Tibial artery (tissue), 4 donors: ENCODE data around the gene TARP.
A peak's percentile ranks its signal among the peaks of the same experiment; 100 is the strongest.

ENCODE experiments used
- DNase-seq, 2 donors: peaks; one replicate each; pipeline ENCODE4 v3.0.0-alpha.2; 2019
- H3K27ac ChIP-seq, 2 donors: fragments of 200-600 bp; sonication (generic) in 1 of 2; 1 replicate in 1 of 2; 2 replicates in 1 of 2; pipeline ENCODE4 v1.5.1; 2018 to 2019; ENCODE audit warnings: mild to moderate bottlenecking in 1 of 2
- H3K27me3 ChIP-seq, 2 donors: fragments of 200-600 bp; sonication (generic) in 1 of 2; one replicate each; pipeline versions ENCODE4 v1.5.1 to v1.6.0; 2016 to 2019
- H3K36me3 ChIP-seq, 3 donors: fragments of 200-600 bp; sonication (generic) in 2 of 3; one replicate each; pipeline ENCODE4 v1.5.1; 2016 to 2019; ENCODE audit warnings: mild to moderate bottlenecking in 2 of 3
- H3K4me1 ChIP-seq, 4 donors: fragments of 200-600 bp; sonication (generic) in 2 of 4; 1 replicate in 3 of 4; 2 replicates in 1 of 4; pipeline ENCODE4 v1.5.1; 2016 to 2019
- H3K4me3 ChIP-seq, 2 donors: fragments of 200-600 bp; sonication (generic) in 1 of 2; 1 replicate in 1 of 2; 2 replicates in 1 of 2; pipeline ENCODE4 v1.5.1; 2018 to 2019; ENCODE audit warnings: mild to moderate bottlenecking in 2 of 2
- H3K9me3 ChIP-seq, 3 donors: fragments of 200-600 bp; sonication (generic) in 1 of 3; one replicate each; pipeline ENCODE4 v1.5.1; 2016 to 2019
- intact Hi-C: fragments of 100-400 bp; cut with DNase I; formaldehyde crosslinking; loops from one replicate; pipeline ENCODE4 v1.15.0; 2023; ENCODE audit warnings: low total_unique reads
- TF ChIP-seq, protein P1 (sequence below), 2 experiments: fragments of 200-600 bp in 1 of 2; fragments of 450-650 bp in 1 of 2; IDR thresholded peaks; one replicate each; pipeline ENCODE4 v1.5.1; 2017 to 2019; ENCODE audit warnings: antibody characterized with exemption in 2 of 2, mild to moderate bottlenecking in 1 of 2, moderate library complexity in 1 of 2

TARP gene

DNA sequence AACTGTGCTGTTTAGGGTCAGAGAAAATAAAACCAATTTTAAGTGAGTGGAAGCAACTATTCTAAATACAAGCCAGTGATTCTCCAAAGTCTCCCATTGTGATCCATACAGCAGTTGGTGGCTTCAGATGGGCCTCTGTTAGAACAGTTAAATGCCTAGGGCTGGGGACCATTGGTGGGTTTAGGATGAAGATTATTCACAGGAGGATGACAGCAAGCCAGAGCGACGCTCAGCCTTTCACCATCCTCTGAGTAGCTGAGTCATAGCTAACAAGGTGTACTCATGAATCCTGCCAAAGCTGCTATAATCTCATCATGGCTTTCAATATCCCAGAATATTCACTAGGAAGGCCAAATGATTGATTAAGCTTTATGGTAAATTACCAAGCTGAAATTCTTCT is 55.8 kb downstream of the TARP start:
- peaks cover 0 to 8% (median 4%) of the 10 kb centered on the region in 4 donors for H3K4me1 ChIP-seq
- TF ChIP-seq, protein P1, sequence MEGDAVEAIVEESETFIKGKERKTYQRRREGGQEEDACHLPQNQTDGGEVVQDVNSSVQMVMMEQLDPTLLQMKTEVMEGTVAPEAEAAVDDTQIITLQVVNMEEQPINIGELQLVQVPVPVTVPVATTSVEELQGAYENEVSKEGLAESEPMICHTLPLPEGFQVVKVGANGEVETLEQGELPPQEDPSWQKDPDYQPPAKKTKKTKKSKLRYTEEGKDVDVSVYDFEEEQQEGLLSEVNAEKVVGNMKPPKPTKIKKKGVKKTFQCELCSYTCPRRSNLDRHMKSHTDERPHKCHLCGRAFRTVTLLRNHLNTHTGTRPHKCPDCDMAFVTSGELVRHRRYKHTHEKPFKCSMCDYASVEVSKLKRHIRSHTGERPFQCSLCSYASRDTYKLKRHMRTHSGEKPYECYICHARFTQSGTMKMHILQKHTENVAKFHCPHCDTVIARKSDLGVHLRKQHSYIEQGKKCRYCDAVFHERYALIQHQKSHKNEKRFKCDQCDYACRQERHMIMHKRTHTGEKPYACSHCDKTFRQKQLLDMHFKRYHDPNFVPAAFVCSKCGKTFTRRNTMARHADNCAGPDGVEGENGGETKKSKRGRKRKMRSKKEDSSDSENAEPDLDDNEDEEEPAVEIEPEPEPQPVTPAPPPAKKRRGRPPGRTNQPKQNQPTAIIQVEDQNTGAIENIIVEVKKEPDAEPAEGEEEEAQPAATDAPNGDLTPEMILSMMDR (IDR thresholded peaks at IDR 0.05) = no peak
- peaks cover 15 to 56% (median 53%) of the 10 kb centered on the region in 3 donors for H3K36me3 ChIP-seq
- DNase-seq = no peak
- H3K9me3 ChIP-seq = no peaks in the 10 kb centered on the region
- no peak overlapping the region for H3K4me3 ChIP-seq
- no peaks in the 10 kb centered on the region for H3K27me3 ChIP-seq
- intact Hi-C loops = no loop called here
- H3K27ac ChIP-seq = no peak overlapping the region

DNA sequence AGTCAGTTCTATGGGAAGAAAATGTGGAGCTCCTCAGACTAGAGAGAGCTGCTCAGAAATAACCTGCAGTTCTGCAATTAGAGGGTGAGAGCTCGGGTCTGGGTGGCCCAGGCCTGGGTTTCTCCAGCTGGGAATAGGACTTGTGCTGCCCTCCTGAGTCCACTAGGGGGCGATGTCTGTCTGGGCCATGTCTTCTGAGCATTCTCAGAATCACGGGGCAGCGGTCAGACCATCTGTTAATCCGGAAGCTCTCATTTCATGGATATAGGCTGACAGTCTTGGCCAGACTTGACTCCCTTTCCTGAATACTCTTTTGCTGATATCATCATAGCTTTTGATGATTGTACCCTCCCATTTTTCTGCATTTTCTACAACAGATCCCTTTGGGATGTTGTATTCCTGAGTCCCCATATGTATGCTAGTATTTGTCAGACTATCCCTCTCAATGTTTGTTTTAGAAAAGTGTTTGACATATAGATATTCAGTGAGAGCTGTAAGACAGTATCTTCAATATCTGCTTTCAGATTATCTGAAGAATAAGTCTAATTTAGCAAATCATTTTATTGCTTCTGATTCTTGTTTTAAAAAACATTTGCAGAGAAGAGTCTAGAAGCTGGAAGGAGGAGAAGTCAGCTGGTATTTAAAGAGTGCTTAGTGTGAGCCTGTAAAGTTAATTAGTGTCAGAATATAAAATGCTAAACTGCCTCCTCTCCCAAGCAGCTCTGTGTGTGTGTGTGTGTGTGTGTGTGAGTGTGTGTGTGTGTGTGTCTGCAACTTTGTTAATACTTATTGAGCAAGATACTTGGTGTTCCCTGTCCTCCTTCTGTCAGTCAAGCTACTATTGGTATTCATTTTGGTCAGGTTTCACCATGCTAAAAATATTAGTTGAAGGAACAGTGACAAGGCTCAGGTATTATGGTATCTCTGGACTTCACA is 57.4 kb downstream of the TARP start:
- intact Hi-C loops = no loop called here
- peaks cover 15 to 57% (median 47%) of the 10 kb centered on the region in 3 donors for H3K36me3 ChIP-seq

DNA sequence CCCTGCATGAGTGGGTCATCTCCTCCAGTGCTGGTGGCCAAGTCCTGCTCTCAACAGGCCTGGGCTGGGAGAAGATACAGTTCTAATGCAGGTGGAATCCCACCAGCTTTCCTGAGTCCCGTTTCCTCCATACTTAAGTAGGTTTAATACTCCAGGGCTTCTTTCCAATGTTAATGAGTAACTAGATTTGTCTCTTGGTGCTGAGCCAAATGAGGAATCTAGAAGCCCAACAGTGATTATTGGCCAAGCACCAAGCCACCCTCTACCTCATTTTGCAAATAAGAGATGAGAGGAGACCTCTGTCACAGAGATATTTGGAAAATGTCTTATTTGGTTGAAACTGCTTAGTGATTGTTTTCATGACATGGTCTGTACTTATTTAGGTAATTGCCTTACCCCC is 58.3 kb downstream of the TARP start:
- TF ChIP-seq, protein P1 (IDR thresholded peaks at IDR 0.05) = no peak
- H3K36me3 ChIP-seq = peaks cover 15 to 48% (median 38%) of the 10 kb centered on the region in 3 donors
- intact Hi-C loops = no loop called here
- H3K9me3 ChIP-seq = no peaks in the 10 kb centered on the region
- H3K27me3 ChIP-seq = no peaks in the 10 kb centered on the region
- no peak overlapping the region for H3K27ac ChIP-seq
- no peak for DNase-seq
- no peak overlapping the region for H3K4me3 ChIP-seq
- H3K4me1 ChIP-seq = peaks cover 0 to 8% (median 0%) of the 10 kb centered on the region in 4 donors

More for the DNA sequence above, 57.4 kb downstream of the TARP start:
- H3K4me3 ChIP-seq = no peak overlapping the region
- no peaks in the 10 kb centered on the region for H3K9me3 ChIP-seq
- H3K27ac ChIP-seq = peak overlapping the region in 1 of 2 donors; percentile 23
- DNase-seq = peak; percentile 81 to 86
- peaks cover 0 to 8% (median 0%) of the 10 kb centered on the region in 4 donors for H3K4me1 ChIP-seq
- H3K27me3 ChIP-seq = no peaks in the 10 kb centered on the region
- TF ChIP-seq, protein P1 (IDR thresholded peaks at IDR 0.05) = peak; percentile 76 to 93

- DNase-seq = peak in 1 of 2 donors; percentile 21
- H3K36me3 ChIP-seq = peaks cover 7 to 33% (median 17%) of the 10 kb centered on the region in 3 donors
- intact Hi-C loops = no loop called here
These were observed 61.5 kb downstream of the TARP start for GRCh38 chr7:38211940-38212339.

GRCh38 chr7:38211486-38211885 is 62.0 kb downstream of the TARP start:
- intact Hi-C loops = no loop called here

More at GRCh38 chr7:38211940-38212339, 61.5 kb downstream of the TARP start:
- Histone ChIP-seq H3K9me3 (no peaks in the 10 kb centered on the region), H3K27me3 (no peaks in the 10 kb centered on the region), H3K27ac (no peak overlapping the region), H3K4me1 (peaks cover 0 to 8% (median 0%) of the 10 kb centered on the region in 4 donors), H3K4me3 (no peak overlapping the region)
- TF ChIP-seq, protein P1 (IDR thresholded peaks at IDR 0.05) = no peak

More at GRCh38 chr7:38211486-38211885, 62.0 kb downstream of the TARP start:
- TF ChIP-seq, protein P1 (IDR thresholded peaks at IDR 0.05) = no peak
- no peak for DNase-seq
- Histone ChIP-seq H3K36me3 (peaks cover 6 to 28% (median 17%) of the 10 kb centered on the region in 3 donors), H3K4me1 (peaks cover 0 to 8% (median 0%) of the 10 kb centered on the region in 4 donors), H3K9me3 (no peaks in the 10 kb centered on the region), H3K4me3 (no peak overlapping the region), H3K27ac (no peak overlapping the region), H3K27me3 (no peaks in the 10 kb centered on the region)
